K562 (cell line): ENCODE data around the gene DRAXIN. TPM values are rescaled to one million over a fixed set of nuclear protein-coding genes. Genes with fewer than 3 reads are reported as not detected.

Source experiments
- ARID4B ChIP-seq: sonication (generic); formaldehyde crosslinking; IDR thresholded peaks from 2 replicates; pipeline ENCODE4 v1.8.0; 2022; ENCODE audit warnings: mild to moderate bottlenecking, missing genetic modification reagents
- BMI1 ChIP-seq: fragments of 150-350 bp; IDR thresholded peaks from 2 replicates; pipeline ENCODE4 v1.6.1; 2014; ENCODE audit warnings: low read length
- BRD9 ChIP-seq: fragments of 450-650 bp; IDR thresholded peaks from 2 replicates; pipeline ENCODE4 v1.6.1; 2018; ENCODE audit warnings: low read depth; ENCODE audit not compliant: partially characterized antibody
- CHD1 ChIP-seq: fragments of 200-600 bp; sonication (generic); IDR thresholded peaks from one replicate; pipeline ENCODE4 v1.6.1; 2012; ENCODE audit warnings: mild to moderate bottlenecking, moderate library complexity, low read length, inconsistent platforms
- DIDO1 ChIP-seq: fragments of 450-650 bp; IDR thresholded peaks from 2 replicates; pipeline ENCODE4 v1.6.1; 2016; ENCODE audit warnings: low read depth, missing biosample characterization, missing genetic modification characterization
- GATA2 ChIP-seq: sonication (generic); formaldehyde crosslinking; IDR thresholded peaks from 2 replicates; pipeline ENCODE4 v1.4.0; 2020; ENCODE audit warnings: mild to moderate bottlenecking, missing genetic modification reagents
- GATAD2B ChIP-seq: fragments of 450-650 bp; IDR thresholded peaks from 2 replicates; pipeline ENCODE4 v1.6.1; 2017; ENCODE audit warnings: mild to moderate bottlenecking, borderline replicate concordance
- HDGF ChIP-seq: fragments of 450-650 bp; IDR thresholded peaks from 2 replicates; pipeline ENCODE4 v1.6.1; 2016
- HIVEP1 ChIP-seq: fragments of 250-450 bp; sonication (Bioruptor Pico); IDR thresholded peaks from 2 replicates; pipeline ENCODE4 v1.4.0; 2020; ENCODE audit warnings: mild to moderate bottlenecking
- HNRNPL ChIP-seq: fragments of 200-400 bp; formaldehyde crosslinking; IDR thresholded peaks from 2 replicates; pipeline ENCODE4 v1.6.1; 2017; ENCODE audit warnings: low read depth, mild to moderate bottlenecking, low read length
- JUND ChIP-seq, 2 experiments: IDR thresholded peaks; 2 replicates in 1 of 2; 3 replicates in 1 of 2; pipeline ENCODE4 v1.6.1; 2011; ENCODE audit warnings: borderline replicate concordance in 2 of 2, low read depth in 2 of 2, low read length in 2 of 2, improper control_type of control experiment in 1 of 2, missing biosample characterization in 1 of 2, missing genetic modification characterization in 1 of 2, missing genetic modification reagents in 1 of 2
- MCM2 ChIP-seq: fragments of 450-650 bp; IDR thresholded peaks from 2 replicates; pipeline ENCODE4 v1.6.1; 2017; ENCODE audit warnings: low read depth, mild to moderate bottlenecking
- MTF1 ChIP-seq: fragments of 250-450 bp; sonication (Bioruptor Pico); IDR thresholded peaks from 2 replicates; pipeline ENCODE4 v1.9.0; 2021; ENCODE audit warnings: moderate library complexity, mild to moderate bottlenecking, inconsistent platforms, borderline replicate concordance
- NR2C2 ChIP-seq, 2 experiments: fragments of 200-800 bp in 1 of 2; sonication (Bioruptor generic) in 1 of 2; sonication (generic) in 1 of 2; formaldehyde crosslinking in 1 of 2; IDR thresholded peaks; 2 replicates each; pipeline versions ENCODE4 v1.6.1 to v1.8.0; 2016 to 2022; ENCODE audit warnings: mild to moderate bottlenecking in 1 of 2, missing compliant biosample characterization in 1 of 2, missing genetic modification characterization in 1 of 2, missing genetic modification reagents in 1 of 2
- NR2F6 ChIP-seq: fragments of 450-650 bp; formaldehyde crosslinking; IDR thresholded peaks from 2 replicates; pipeline ENCODE4 v1.4.0; 2020; ENCODE audit warnings: mild to moderate bottlenecking
- NR3C1 ChIP-seq: sonication (generic); formaldehyde crosslinking; IDR thresholded peaks from 2 replicates; pipeline ENCODE4 v1.8.1; 2022; ENCODE audit warnings: missing genetic modification reagents
- POLR2AphosphoS2 ChIP-seq: IDR thresholded peaks from 2 replicates; pipeline ENCODE4 v1.6.1; 2012; ENCODE audit warnings: low read length, improper control_type of control experiment
- RBFOX2 ChIP-seq: fragments of 200-400 bp; formaldehyde crosslinking; IDR thresholded peaks from 2 replicates; pipeline ENCODE4 v1.6.1; 2017; ENCODE audit warnings: low read depth, mild to moderate bottlenecking, low read length, moderate library complexity
- RFX1 ChIP-seq: fragments of 450-650 bp; IDR thresholded peaks from 2 replicates; pipeline ENCODE4 v1.6.1; 2016; ENCODE audit warnings: mild to moderate bottlenecking, moderate library complexity
- RUNX1 ChIP-seq: sonication (generic); IDR thresholded peaks from 2 replicates; pipeline ENCODE4 v1.6.1; 2016; ENCODE audit warnings: antibody characterized with exemption, low read depth
- SLC30A9 ChIP-seq: fragments of 250-450 bp; sonication (Bioruptor Pico); IDR thresholded peaks from 2 replicates; pipeline ENCODE4 v1.8.0; 2022; ENCODE audit warnings: mild to moderate bottlenecking, moderate library complexity
- SNIP1 ChIP-seq: fragments of 450-650 bp; IDR thresholded peaks from 2 replicates; pipeline ENCODE4 v1.7.1; 2017; ENCODE audit warnings: low read depth, mild to moderate bottlenecking
- ZC3H8 ChIP-seq: fragments of 450-650 bp; IDR thresholded peaks from 2 replicates; pipeline ENCODE4 v1.6.1; 2017
- ZKSCAN8 ChIP-seq: fragments of 200-800 bp; sonication (Bioruptor generic); IDR thresholded peaks from 2 replicates; pipeline ENCODE4 v1.6.1; 2016; ENCODE audit warnings: missing genetic modification characterization, missing compliant biosample characterization
- ZNF184 ChIP-seq: sonication (generic); formaldehyde crosslinking; IDR thresholded peaks from 2 replicates; pipeline ENCODE4 v1.5.0; 2020; ENCODE audit warnings: missing genetic modification reagents
- ZNF354B ChIP-seq: fragments of 250-450 bp; sonication (Bioruptor Pico); IDR thresholded peaks from 2 replicates; pipeline ENCODE4 v1.4.0; 2020
- ZNF41 ChIP-seq: fragments of 250-450 bp; sonication (Bioruptor Pico); conservative IDR thresholded peaks from 2 replicates; pipeline ENCODE4 v1.4.0; 2020; ENCODE audit warnings: mild to moderate bottlenecking
- ZNF707 ChIP-seq: fragments of 250-450 bp; sonication (Bioruptor Pico); conservative IDR thresholded peaks from 2 replicates; pipeline ENCODE4 v1.8.0; 2022; ENCODE audit warnings: inconsistent platforms, mild to moderate bottlenecking, moderate library complexity
- polyA plus RNA-seq, 8 experiments: library from polyadenylated mRNA; depleted of rRNA in 4 of 8; stranded (reverse) in 5 of 8; unstranded in 3 of 8; fragments of >200 nt; fragmentation: Nextera tagmentation in 2 of 8; fragmentation: Illumina TruSeq in 1 of 8; extraction: Ambion mirVana in 2 of 8; extraction: Trizol in 1 of 8; gene quantifications; 2 replicates each; pipeline versions ENCODE4 v1.2.1 to v1.2.3, GENCODE V29; 2011 to 2014; ENCODE audit warnings: inconsistent platforms in 1 of 8, missing spikeins in 1 of 8
- total RNA-seq, 7 experiments: library from RNA; depleted of rRNA in 6 of 7; stranded (reverse); fragments of >200 nt in 6 of 7; fragmentation: Illumina TruSeq in 2 of 7; extraction: Trizol in 2 of 7; gene quantifications; 2 replicates each; pipeline versions ENCODE4 v1.2.1 to v1.2.3, GENCODE V29; 2011 to 2021; ENCODE audit warnings: low replicate concordance in 1 of 7

Gene DRAXIN
- total and polyA plus RNA-seq, 9 of the 15 experiments (the other 6 are each of a cell fraction or from before 2014, with no cell fraction given) = 0.01 to 0.04 (median 0.01) TPM; not detected in 6

GRCh38 chr1:11749203-11749689 is 57.7 kb downstream of the DRAXIN start (continued):
- TF ChIP-seq CHD1 (no peak), POLR2AphosphoS2 (no peak), ZNF354B (CRISPR knock-in tag) (no peak), ZKSCAN8 (CRISPR knock-in tag) (no peak), RUNX1 (no peak), MCM2 (no peak), MTF1 (CRISPR knock-in tag) (no peak), SNIP1 (no peak), BMI1 (no peak), GATA2 (no peak), ZNF41 (no peak), NR2C2 (CRISPR knock-in tag; IDR thresholded peaks at IDR 0.05) (peak; percentile 33; the same call in 1 of the 2 replicates), NR2C2 (tag; IDR thresholded peaks at IDR 0.05) (peak; percentile 28; the same call in 1 of the 2 replicates), ZNF707 (CRISPR knock-in tag) (0 out of 2 replicates have a peak, but pooled peaks have one; percentile 25), DIDO1 (tag) (no peak), SLC30A9 (CRISPR knock-in tag) (no peak), ZNF184 (CRISPR knock-in tag) (no peak), HIVEP1 (CRISPR knock-in tag) (peak; percentile 14; the same call in 1 of the 2 replicates), HNRNPL (no peak), ARID4B (CRISPR knock-in tag) (no peak), HDGF (0 out of 2 replicates have a peak, but pooled peaks have one; percentile 71), BRD9 (no peak), ZC3H8 (no peak), GATAD2B (no peak), RFX1 (no peak), JUND (IDR thresholded peaks at IDR 0.05; ENCODE audit: borderline replicate concordance, low read depth, low read length) (peak; percentile 66), JUND (tag; IDR thresholded peaks at IDR 0.05; ENCODE audit: borderline replicate concordance, low read depth, low read length) (peak; percentile 39; the same call in 1 of the 3 replicates), RBFOX2 (no peak), NR2F6 (no peak), NR3C1 (CRISPR knock-in tag) (no peak)
